Stomach (tissue), 9 donors: ENCODE data around the gene AZI2. TPM values are rescaled to one million over a fixed set of nuclear protein-coding genes. Genes with fewer than 3 reads are reported as not detected.

Experiments
- DNase-seq, 2 donors: peaks; one replicate each; pipeline versions ENCODE4 v3.0.0 to v3.0.0-alpha.2; 2013 to 2019
- H3K27ac ChIP-seq, 5 donors: fragments of 200-600 bp in 4 of 5; sonication (generic) in 4 of 5; one replicate each; pipeline ENCODE4 v1.5.1; 2013 to 2019; ENCODE audit warnings: mild to moderate bottlenecking in 1 of 5, moderate library complexity in 1 of 5
- H3K27me3 ChIP-seq, 3 donors: fragments of 200-600 bp; sonication (generic); one replicate each; pipeline ENCODE4 v1.5.1; 2017 to 2019; ENCODE audit warnings: mixed run types in 1 of 3
- H3K36me3 ChIP-seq, 4 donors: fragments of 200-600 bp; sonication (generic); 1 replicate in 3 of 4; 2 replicates in 1 of 4; pipeline ENCODE4 v1.5.1; 2016 to 2019
- H3K4me1 ChIP-seq, 4 donors: fragments of 200-600 bp; sonication (generic); one replicate each; pipeline ENCODE4 v1.5.1; 2016 to 2019
- H3K4me3 ChIP-seq, 4 donors: fragments of 200-600 bp; sonication (generic) in 3 of 4; one replicate each; pipeline ENCODE4 v1.5.1; 2016 to 2019; ENCODE audit warnings: mild to moderate bottlenecking in 1 of 4
- H3K9me3 ChIP-seq, 4 donors: fragments of 200-600 bp; sonication (generic); one replicate each; pipeline ENCODE4 v1.5.1; 2016 to 2019
- CTCF ChIP-seq, 7 experiments: fragments of 450-650 bp in 4 of 7; fragments of 200-600 bp in 3 of 7; sonication (generic) in 3 of 7; IDR thresholded peaks; one replicate each; pipeline ENCODE4 v1.5.1; 2016 to 2019; ENCODE audit warnings: antibody characterized with exemption in 7 of 7, control low read depth in 2 of 7, mild to moderate bottlenecking in 1 of 7
- EP300 ChIP-seq: sonication (generic); formaldehyde crosslinking; IDR thresholded peaks from one replicate; pipeline ENCODE4 v1.6.1; 2017; ENCODE audit warnings: antibody characterized with exemption
- POLR2A ChIP-seq, 4 donors: fragments of 450-650 bp; IDR thresholded peaks; one replicate each; pipeline ENCODE4 v1.6.1; 2016; ENCODE audit warnings: antibody characterized with exemption in 4 of 4, control low read depth in 2 of 4, mild to moderate bottlenecking in 1 of 4, moderate library complexity in 1 of 4
- POLR2AphosphoS5 ChIP-seq, 3 donors: sonication (generic); formaldehyde crosslinking; IDR thresholded peaks; one replicate each; pipeline ENCODE4 v1.6.1; 2016; ENCODE audit warnings: antibody characterized with exemption in 3 of 3
- WGBS, 5 donors: extraction: QIAGEN DNeasy Blood & Tissue Kit in 3 of 5; methylation state at CpG; one replicate each; pipeline versions ENCODE4 v1.1.5 to v1.1.7; 2013 to 2018; 5-methylcytosine and 5-hydroxymethylcytosine counted together
- intact Hi-C: fragments of 100-400 bp; cut with DNase I; formaldehyde crosslinking; loops from one replicate; pipeline ENCODE4 v1.15.1; 2023; ENCODE audit warnings: low total_unique reads
- polyA plus RNA-seq, 3 donors: library from polyadenylated mRNA; stranded (reverse); fragments of 200-250 nt; gene quantifications; one replicate each; pipeline ENCODE4 v1.2.3, GENCODE V29; 2013
- total RNA-seq, 5 donors: library from RNA; depleted of rRNA; stranded (reverse); fragments of >200 nt; gene quantifications; one replicate each; pipeline versions ENCODE4 v1.1.0 to v1.2.3, GENCODE V29; 2014 to 2016
- donor health status: healthy with polysubstance abuse.
- donor health status: Bipolar disorder and iron deficiency.
- donor health status: healthy.

AZI2 gene
- total and polyA plus RNA-seq, 8 donors: 7.0 to 424 (median 54.8) TPM

- DNase-seq: no peak
- H3K27ac ChIP-seq: no peak overlapping the region
- peaks cover 0 to 20% (median 15%) of the 10 kb centered on the region in 4 donors for H3K36me3 ChIP-seq
- H3K4me3 ChIP-seq: no peak overlapping the region
- intact Hi-C loops: no loop called here
- no peak for TF ChIP-seq POLR2A (IDR thresholded peaks at IDR 0.05)
- H3K4me1 ChIP-seq: peaks cover 0 to 34% (median 8%) of the 10 kb centered on the region in 4 donors
- no peaks in the 10 kb centered on the region for H3K27me3 ChIP-seq
- 74 to 79% (median 77%) methylated on average over 2 of the region's 2 CpGs for WGBS, 5 donors
- H3K9me3 ChIP-seq: peaks cover 0 to 6% (median under 1%) of the 10 kb centered on the region in 4 donors
These were observed 69.7 kb downstream of the AZI2 start for GRCh38 chr3:28278918-28279317.

GRCh38 chr3:28273837-28274236, 74.8 kb downstream of the AZI2 start:
- no peak for TF ChIP-seq POLR2AphosphoS5 (IDR thresholded peaks at IDR 0.05)
- no peak for TF ChIP-seq EP300
- no peak for TF ChIP-seq POLR2A (IDR thresholded peaks at IDR 0.05)
- no peak for TF ChIP-seq CTCF (IDR thresholded peaks at IDR 0.05)
- Histone ChIP-seq H3K36me3 (peaks cover 4 to 66% (median 43%) of the 10 kb centered on the region in 4 donors), H3K27ac (no peak overlapping the region), H3K9me3 (peaks cover 0 to 28% (median 14%) of the 10 kb centered on the region in 4 donors), H3K4me3 (no peak overlapping the region), H3K27me3 (no peaks in the 10 kb centered on the region), H3K4me1 (peaks cover 0 to 2% (median 0%) of the 10 kb centered on the region in 4 donors)
- no peak for DNase-seq
- intact Hi-C loops: no loop called here

Other genes with a start within 250 kb of the AZI2 start
- gene CMC1, start 107.2 kb downstream of the AZI2 start, total RNA-seq: 10 to 100 TPM in 4 of 5 donors, 1 to 10 TPM in 1; 9.6 to 93.4 (median 17.1) TPM
- 10 to 100 TPM; 38.2 to 50.0 (median 43.1) TPM for gene CMC1, start 107.2 kb downstream of the AZI2 start, polyA plus RNA-seq
- gene ZCWPW2, start 103 bp downstream of the AZI2 start, total RNA-seq: 1 to 10 TPM in 3 of 5 donors, under 1 TPM in 1, not detected in 1; 0.29 to 9.4 (median 1.7) TPM
- under 1 TPM; 0.61 to 0.88 (median 0.62) TPM for gene ZCWPW2, start 103 bp downstream of the AZI2 start, polyA plus RNA-seq